SK-N-SH (cell line): ENCODE data around the gene ARMH3. TPM values are rescaled to one million over a fixed set of nuclear protein-coding genes. Genes with fewer than 3 reads are reported as not detected.

ENCODE experiments used
- CTCF ChIA-PET: fragments of 300-600, 350-600 bp; formaldehyde crosslinking; extraction: SDS; loops from one replicate; lab custom pipeline; 2021; lab: Yijun Ruan, JAX
- POLR2A ChIA-PET: fragments of 350-600 bp; sonication (Branson Sonifier 250); formaldehyde crosslinking; extraction: SDS; loops from one replicate; lab custom pipeline; 2020; ENCODE audit warnings: antibody characterized with exemption, inconsistent platforms; lab: Yijun Ruan, JAX
- DNase-seq: peaks from one replicate; pipeline ENCODE4 v3.0.0; 2012
- H2AFZ ChIP-seq: fragments of 200-600 bp; sonication (generic); 2 replicates; pipeline ENCODE4 v1.8.1; 2016; ENCODE audit warnings: antibody characterized with exemption, mild to moderate bottlenecking, low read depth
- H3F3A ChIP-seq: fragments of 200-600 bp; sonication (generic); replicated peaks from 2 replicates; pipeline ENCODE3; 2016; ENCODE audit warnings: antibody characterized with exemption, mild to moderate bottlenecking; ENCODE audit not compliant: insufficient read depth
- H3K27ac ChIP-seq, 2 experiments: fragments of 200-500 bp in 1 of 2; fragments of 200-600 bp in 1 of 2; sonication (Bioruptor generic) in 1 of 2; sonication (generic), shearing (Covaris generic) in 1 of 2; 2 replicates each; pipeline versions ENCODE4 v1.5.1 to v1.6.1; 2014 to 2016; ENCODE audit warnings: low read depth in 2 of 2, inconsistent platforms in 1 of 2, low read length in 1 of 2, mild to moderate bottlenecking in 1 of 2, mixed read lengths in 1 of 2
- H3K27me3 ChIP-seq: fragments of 200-600 bp; sonication (generic), shearing (Covaris generic); 2 replicates; pipeline ENCODE4 v1.6.1; 2016; ENCODE audit warnings: mixed run types; ENCODE audit not compliant: insufficient read depth
- H3K36me3 ChIP-seq, 2 experiments: fragments of 200-500 bp in 1 of 2; fragments of 200-600 bp in 1 of 2; sonication (Bioruptor generic) in 1 of 2; sonication (generic) in 1 of 2; replicated peaks in 1 of 2; 2 replicates each; pipeline versions ENCODE3 to v1.5.1; 2014 to 2016; ENCODE audit warnings: low read length in 1 of 2, mild to moderate bottlenecking in 1 of 2; ENCODE audit not compliant: insufficient read depth in 2 of 2, control insufficient read depth in 1 of 2
- H3K4me1 ChIP-seq, 2 experiments: fragments of 200-500 bp in 1 of 2; fragments of 200-600 bp in 1 of 2; sonication (Bioruptor generic) in 1 of 2; sonication (generic), shearing (Covaris generic) in 1 of 2; 2 replicates each; pipeline versions ENCODE4 v1.5.1 to v1.6.1; 2014 to 2016; ENCODE audit warnings: low read depth in 1 of 2, low read length in 1 of 2, mixed run types in 1 of 2; ENCODE audit not compliant: insufficient read depth in 2 of 2, control insufficient read depth in 1 of 2
- H3K4me2 ChIP-seq: fragments of 200-600 bp; sonication (generic), shearing (Covaris generic); 2 replicates; pipeline ENCODE4 v1.6.1; 2017; ENCODE audit warnings: mixed run types
- H3K4me3 ChIP-seq, 2 experiments: fragments of 200-500 bp in 1 of 2; fragments of 200-600 bp in 1 of 2; sonication (Bioruptor generic) in 1 of 2; sonication (generic), shearing (Covaris generic) in 1 of 2; 2 replicates each; pipeline versions ENCODE4 v1.5.1 to v1.8.1; 2014 to 2016; ENCODE audit warnings: low read depth in 2 of 2, inconsistent platforms in 1 of 2, low read length in 1 of 2, mild to moderate bottlenecking in 1 of 2, mixed read lengths in 1 of 2, moderate library complexity in 1 of 2
- H3K79me2 ChIP-seq: fragments of 200-600 bp; sonication (generic); 2 replicates; pipeline ENCODE4 v1.8.1; 2017; ENCODE audit warnings: mild to moderate bottlenecking; ENCODE audit not compliant: insufficient read depth
- H3K9ac ChIP-seq: fragments of 200-600 bp; sonication (generic); 2 replicates; pipeline ENCODE4 v1.6.1; 2017; ENCODE audit warnings: mixed run types
- H3K9me2 ChIP-seq: fragments of 200-600 bp; sonication (generic); 2 replicates; pipeline ENCODE4 v1.6.1; 2017; ENCODE audit warnings: mixed run types
- H3K9me3 ChIP-seq: fragments of 200-600 bp; sonication (generic); 2 replicates; pipeline ENCODE4 v1.6.1; 2017; ENCODE audit warnings: mixed run types, mild to moderate bottlenecking, moderate library complexity
- H4K20me1 ChIP-seq: fragments of 200-600 bp; sonication (generic); 2 replicates; pipeline ENCODE4 v1.6.1; 2017; ENCODE audit warnings: mild to moderate bottlenecking, mixed run types; ENCODE audit not compliant: insufficient read depth
- CHD2 ChIP-seq: fragments of 150-350 bp; IDR thresholded peaks from 2 replicates; pipeline ENCODE4 v1.6.1; 2018; ENCODE audit warnings: low read length; ENCODE audit not compliant: partially characterized antibody
- CTCF ChIP-seq: fragments of 200-600 bp; sonication (generic); IDR thresholded peaks from 2 replicates; pipeline ENCODE4 v1.6.1; 2017; ENCODE audit warnings: antibody characterized with exemption, mild to moderate bottlenecking, moderate library complexity
- ELF1 ChIP-seq: IDR thresholded peaks from 2 replicates; pipeline ENCODE4 v1.4.0; 2012
- EP300 ChIP-seq, 2 experiments: IDR thresholded peaks; 2 replicates each; pipeline versions ENCODE4 v1.4.0 to v1.6.1; 2012; ENCODE audit warnings: borderline replicate concordance in 1 of 2, low read depth in 1 of 2, low read length in 1 of 2
- FOXJ3 ChIP-seq: sonication (generic); formaldehyde crosslinking; IDR thresholded peaks from 2 replicates; pipeline ENCODE4 v1.5.1; 2020; ENCODE audit warnings: mild to moderate bottlenecking, missing genetic modification reagents
- FOXM1 ChIP-seq: IDR thresholded peaks from 2 replicates; pipeline ENCODE4 v1.4.0; 2012; ENCODE audit warnings: low read depth, mild to moderate bottlenecking
- GATA2 ChIP-seq: sonication (generic); formaldehyde crosslinking; IDR thresholded peaks from 2 replicates; pipeline ENCODE4 v1.5.0; 2020; ENCODE audit warnings: mild to moderate bottlenecking, missing genetic modification reagents
- MAX ChIP-seq: IDR thresholded peaks from 2 replicates; pipeline ENCODE4 v1.4.0; 2012; ENCODE audit warnings: low read depth
- PBX3 ChIP-seq: IDR thresholded peaks from 2 replicates; pipeline ENCODE4; 2012
- RAD21 ChIP-seq: IDR thresholded peaks from 2 replicates; pipeline ENCODE4 v1.6.1; 2012; ENCODE audit warnings: mild to moderate bottlenecking, low read length
- RCOR1 ChIP-seq: fragments of 150-350 bp; IDR thresholded peaks from 2 replicates; pipeline ENCODE4 v1.6.1; 2017; ENCODE audit warnings: antibody characterized with exemption, low read length
- SIN3A ChIP-seq: IDR thresholded peaks from 2 replicates; pipeline ENCODE4 v1.6.1; 2012; ENCODE audit warnings: low read depth, mild to moderate bottlenecking, low read length, moderate library complexity, borderline replicate concordance
- SMC3 ChIP-seq: IDR thresholded peaks from 2 replicates; pipeline ENCODE4 v1.6.1; 2012; ENCODE audit warnings: low read depth, low read length, improper control_type of control experiment
- TAF1 ChIP-seq: IDR thresholded peaks from 2 replicates; pipeline ENCODE4 v1.6.1; 2012; ENCODE audit warnings: low read depth, mild to moderate bottlenecking, low read length, moderate library complexity, borderline replicate concordance
- TEAD4 ChIP-seq: IDR thresholded peaks from 2 replicates; pipeline ENCODE4 v1.4.0; 2012; ENCODE audit warnings: mild to moderate bottlenecking, borderline replicate concordance; ENCODE audit not compliant: insufficient read depth
- ZBTB33 ChIP-seq: IDR thresholded peaks from 2 replicates; pipeline ENCODE4 v1.4.0; 2012; ENCODE audit warnings: low read depth, borderline replicate concordance
- WGBS: methylation state at CpG from one replicate; pipeline ENCODE4 v1.1.6; 2017; ENCODE audit warnings: low lambda C conversion rate; 5-methylcytosine and 5-hydroxymethylcytosine counted together
- polyA plus RNA-seq, 3 experiments: library from polyadenylated mRNA; depleted of rRNA; stranded (reverse); fragments of >200 nt; gene quantifications; 2 replicates each; pipeline ENCODE4 v1.2.3, GENCODE V29; 2012

Gene ARMH3
- polyA plus RNA-seq, 1 of the 3 experiments (the other 2 are of a cell fraction), result 12.1 TPM

- ChIA-PET CTCF (no interaction called here), POLR2A (no interaction called here)
- no peaks in the 10 kb centered on the region for H3K79me2 ChIP-seq
- H3K36me3 ChIP-seq, result peaks cover 40 to 59% of the 10 kb centered on the region in 2 experiments
- no peaks in the 10 kb centered on the region for H3K9me3 ChIP-seq
- H3K4me2 ChIP-seq, result no peak overlapping the region
- no peaks in the 10 kb centered on the region for H4K20me1 ChIP-seq
- H2AFZ ChIP-seq, result no peak overlapping the region
- no peak for DNase-seq
- H3F3A ChIP-seq, result no peaks in the 10 kb centered on the region
- H3K27ac ChIP-seq, result no peak overlapping the region
- no peak overlapping the region for H3K9ac ChIP-seq
- no peaks in the 10 kb centered on the region for H3K27me3 ChIP-seq
- no peak for TF ChIP-seq FOXM1
- TF ChIP-seq SMC3, result no peak
- no peak for TF ChIP-seq RCOR1
- TF ChIP-seq GATA2, result no peak
- no peak for TF ChIP-seq TAF1
- TF ChIP-seq SIN3A, result no peak
- no peak for TF ChIP-seq FOXJ3 (CRISPR knock-in tag)
- no peak for TF ChIP-seq EP300 (IDR thresholded peaks at IDR 0.05; ENCODE audit: borderline replicate concordance in 1 of 2, low read depth in 1 of 2, low read length in 1 of 2)
- TF ChIP-seq TEAD4, result no peak
- no peak for TF ChIP-seq ZBTB33
- H3K9me2 ChIP-seq, result no peaks in the 10 kb centered on the region
- no peaks in the 10 kb centered on the region for H3K4me1 ChIP-seq
- H3K4me3 ChIP-seq, result no peak overlapping the region
- 86% methylated on average over 3 of the region's 3 CpGs for WGBS
Observed at GRCh38 chr10:102024799-102025198, 31.2 kb downstream of the ARMH3 start.

DNA sequence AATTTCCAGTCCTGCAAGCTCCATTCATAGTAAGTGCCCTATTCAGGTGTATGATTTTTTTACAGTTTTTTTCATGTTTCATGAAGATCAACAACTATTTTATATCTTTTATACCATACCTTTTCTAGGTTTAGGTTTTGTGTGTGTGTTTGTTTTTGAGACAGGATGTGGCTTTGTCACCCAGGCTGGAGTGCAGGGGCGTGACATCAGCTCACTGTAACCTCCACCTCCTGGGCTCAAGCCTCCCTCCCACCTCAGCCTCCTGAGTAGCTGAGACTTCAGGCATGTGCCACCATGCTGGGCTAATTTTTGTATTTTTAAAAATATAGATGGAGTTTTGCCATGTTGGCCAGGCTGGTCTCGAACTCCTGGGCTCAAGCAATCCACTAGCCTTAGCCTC is 35.0 kb downstream of the ARMH3 start:
- Histone ChIP-seq H2AFZ (no peak overlapping the region), H3K27me3 (no peaks in the 10 kb centered on the region), H3K4me3 (no peak overlapping the region), H3K79me2 (no peaks in the 10 kb centered on the region), H3K9ac (no peak overlapping the region), H4K20me1 (no peaks in the 10 kb centered on the region), H3K36me3 (peaks cover 30 to 52% of the 10 kb centered on the region in 2 experiments), H3K9me2 (no peaks in the 10 kb centered on the region), H3F3A (no peaks in the 10 kb centered on the region), H3K4me1 (no peaks in the 10 kb centered on the region), H3K27ac (no peak overlapping the region), H3K4me2 (no peak overlapping the region), H3K9me3 (no peaks in the 10 kb centered on the region)
- 94% methylated on average over 2 of the region's 2 CpGs for WGBS
- ChIA-PET POLR2A (interaction anchor here (0.6 to 0.7 kb wide), 2 partner anchors 28 to 971 kb away, joined by 4 to 6 read pairs; no protein-coding TSS in a partner anchor), CTCF (interaction anchor here (2.4 to 16.9 kb wide), 2 partner anchors 11 to 180 kb away, joined by 19 to 301 read pairs; partner anchors contain the start of gene KCNIP2)
- TF ChIP-seq FOXJ3 (CRISPR knock-in tag) (no peak), CHD2 (no peak), PBX3 (no peak), RAD21 (no peak), CTCF (no peak), MAX (no peak), ZBTB33 (no peak), ELF1 (no peak)
- no peak for DNase-seq
